Endodermal cell (in vitro differentiated cells): ENCODE data around the gene NCS1. TPM values are rescaled to one million over a fixed set of nuclear protein-coding genes. Genes with fewer than 3 reads are reported as not detected.

Experiments
- DNase-seq: peaks from one replicate; pipeline ENCODE4 v3.0.0-alpha.2; 2017
- H3K27ac ChIP-seq: 2 replicates; pipeline ENCODE4 v1.5.1; 2013; ENCODE audit warnings: mild to moderate bottlenecking, low read depth, low read length, moderate library complexity
- H3K27me3 ChIP-seq: 2 replicates; pipeline ENCODE4 v1.6.1; 2013; ENCODE audit warnings: mild to moderate bottlenecking, low read length, moderate library complexity; ENCODE audit not compliant: insufficient read depth, control insufficient read depth, poor library complexity, severe bottlenecking
- H3K36me3 ChIP-seq: 2 replicates; pipeline ENCODE4 v1.7.0; 2013; ENCODE audit warnings: mild to moderate bottlenecking, low read length, moderate library complexity; ENCODE audit not compliant: control insufficient read depth, insufficient read depth
- H3K4me1 ChIP-seq: one replicate; pipeline ENCODE4 v1.7.0; 2013; ENCODE audit warnings: low read length; ENCODE audit not compliant: control insufficient read depth, insufficient read depth
- H3K4me3 ChIP-seq: 2 replicates; pipeline ENCODE4 v1.5.1; 2013; ENCODE audit warnings: mild to moderate bottlenecking, low read length, moderate library complexity
- H3K9ac ChIP-seq: 2 replicates; pipeline ENCODE4 v1.6.1; 2013; ENCODE audit warnings: mild to moderate bottlenecking, low read length, moderate library complexity; ENCODE audit not compliant: poor library complexity, severe bottlenecking; ENCODE audit errors: extremely low read depth
- H3K9me3 ChIP-seq: 2 replicates; pipeline ENCODE4 v1.6.1; 2013; ENCODE audit warnings: mild to moderate bottlenecking, low read length, moderate library complexity; ENCODE audit not compliant: control insufficient read depth
- H3K27ac Mint-ChIP-seq: 2 replicates; pipeline ENCODE4 v1.8.0; 2020; ENCODE audit warnings: mixed read lengths
- H3K27me3 Mint-ChIP-seq: 2 replicates; pipeline ENCODE4 v1.8.0; 2021; ENCODE audit warnings: mild to moderate bottlenecking, mixed read lengths; ENCODE audit not compliant: insufficient read depth
- H3K36me3 Mint-ChIP-seq: 2 replicates; pipeline ENCODE4 v1.8.0; 2020; ENCODE audit warnings: low read depth, mixed read lengths
- H3K4me1 Mint-ChIP-seq: 2 replicates; pipeline ENCODE4 v1.8.0; 2020; ENCODE audit warnings: mixed read lengths
- H3K4me3 Mint-ChIP-seq: 2 replicates; pipeline ENCODE4 v1.8.0; 2020; ENCODE audit warnings: mild to moderate bottlenecking, moderate library complexity, mixed read lengths
- H3K9me3 Mint-ChIP-seq: 2 replicates; pipeline ENCODE4 v1.8.0; 2020; ENCODE audit warnings: mild to moderate bottlenecking, mixed read lengths
- CTCF ChIP-seq: fragments of 200-600 bp; sonication (generic); conservative IDR thresholded peaks from 2 replicates; pipeline ENCODE4 v1.5.0; 2021; ENCODE audit warnings: antibody characterized with exemption, mild to moderate bottlenecking
- WGBS, 2 experiments: methylation state at CpG; one replicate each; pipeline versions ENCODE4 v1.1.5 to v1.1.7; 2013; ENCODE audit warnings: missing lambda C conversion rate in 2 of 2, mixed read lengths in 1 of 2; ENCODE audit not compliant: insufficient coverage in 1 of 2, insufficient read length in 1 of 2; 5-methylcytosine and 5-hydroxymethylcytosine counted together
- total RNA-seq, 2 donors: library from RNA; stranded (reverse); fragmentation: NEBNext Ultra II Directional in 1 of 2; extraction: Animal tissue kit (Norgen Biotek cat#: 25700) in 1 of 2; gene quantifications; 2 replicates in 1 of 2; 3 replicates in 1 of 2; pipeline ENCODE4 v1.2.1, GENCODE V29; 2021

Gene NCS1
- total RNA-seq, 2 donors from 2014 or later = 40.6 to 47.7 TPM

GRCh38 chr9:130204959-130205358 is 32.8 kb downstream of the NCS1 start:
- H3K27me3 ChIP-seq = no peaks in the 10 kb centered on the region
- Mint-ChIP-seq H3K27ac (no peak overlapping the region), H3K9me3 (no peaks in the 10 kb centered on the region), H3K4me1 (peaks cover 19% of the 10 kb centered on the region), H3K36me3 (peaks cover 5% of the 10 kb centered on the region), H3K27me3 (no peaks in the 10 kb centered on the region), H3K4me3 (no peak overlapping the region)
- no peak overlapping the region for H3K27ac ChIP-seq
- H3K4me1 ChIP-seq = no peaks in the 10 kb centered on the region
- WGBS, 2 experiments = 77 to 83% methylated on average over 10 to 12 of the region's 12 CpGs
- no peak for TF ChIP-seq CTCF
- no peak for DNase-seq
- H3K9ac ChIP-seq = no peak overlapping the region
- H3K9me3 ChIP-seq = no peaks in the 10 kb centered on the region
- no peak overlapping the region for H3K4me3 ChIP-seq
- peaks cover 8% of the 10 kb centered on the region for H3K36me3 ChIP-seq

DNA sequence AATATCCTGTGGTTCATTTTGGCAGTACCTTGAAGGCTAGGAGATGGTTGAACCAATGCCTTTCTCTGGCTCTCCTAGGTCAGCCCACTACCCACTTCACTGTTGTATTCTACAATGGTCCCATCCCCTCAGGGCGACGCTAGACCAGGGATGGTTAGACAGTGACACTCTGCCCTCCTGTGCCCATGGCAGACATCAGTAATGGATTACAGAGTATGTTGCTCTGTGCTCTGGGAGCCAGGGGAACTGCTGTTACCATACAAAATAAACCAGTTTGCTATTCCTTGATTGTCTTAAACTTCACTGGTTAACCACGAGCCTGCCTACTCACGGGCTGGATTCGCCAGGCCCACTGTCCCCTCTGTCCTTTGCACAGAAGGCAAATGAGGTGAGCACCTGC is 33.7 kb downstream of the NCS1 start:
- peaks cover 5% of the 10 kb centered on the region for H3K36me3 Mint-ChIP-seq
- Histone ChIP-seq H3K27me3 (no peaks in the 10 kb centered on the region), H3K27ac (no peak overlapping the region), H3K36me3 (peaks cover 8% of the 10 kb centered on the region), H3K9ac (no peak overlapping the region), H3K9me3 (no peaks in the 10 kb centered on the region), H3K4me1 (no peaks in the 10 kb centered on the region), H3K4me3 (no peak overlapping the region)
- H3K4me1 Mint-ChIP-seq = peaks cover 25% of the 10 kb centered on the region
- TF ChIP-seq CTCF = no peak
- no peaks in the 10 kb centered on the region for H3K9me3 Mint-ChIP-seq
- WGBS, 2 experiments = 96% methylated on average over 5 of the region's 5 CpGs
- no peak for DNase-seq
- no peaks in the 10 kb centered on the region for H3K27me3 Mint-ChIP-seq
- H3K27ac Mint-ChIP-seq = no peak overlapping the region
- H3K4me3 Mint-ChIP-seq = no peak overlapping the region

GRCh38 chr9:130206579-130206978 is 34.4 kb downstream of the NCS1 start:
- Histone ChIP-seq H3K9me3 (no peaks in the 10 kb centered on the region), H3K36me3 (peaks cover 8% of the 10 kb centered on the region), H3K27me3 (no peaks in the 10 kb centered on the region), H3K4me1 (no peaks in the 10 kb centered on the region), H3K4me3 (no peak overlapping the region), H3K27ac (no peak overlapping the region), H3K9ac (no peak overlapping the region)
- Mint-ChIP-seq H3K27me3 (no peaks in the 10 kb centered on the region), H3K9me3 (no peaks in the 10 kb centered on the region), H3K36me3 (peaks cover 5% of the 10 kb centered on the region), H3K27ac (no peak overlapping the region), H3K4me3 (no peak overlapping the region), H3K4me1 (peaks cover 22% of the 10 kb centered on the region)
- no peak for DNase-seq
- WGBS, 2 experiments = 92 to 96% methylated on average over 14 to 16 of the region's 16 CpGs
- TF ChIP-seq CTCF = no peak
